GM19467 (cell line): ENCODE measurements around the gene SND1.
"Not testable (repeated sequence)": the region's sequence is repeated elsewhere in the genome, so short reads cannot be mapped to it uniquely, and the experiment has no call there.

Experiments
- ATAC-seq: cut with Tn5 transposase; IDR thresholded peaks from one replicate; pipeline ENCODE4 v1.9.1; 2021; ENCODE audit warnings: mild to moderate bottlenecking, moderate library complexity; ENCODE audit not compliant: unreplicated experiment

The SND1 gene

DNA sequence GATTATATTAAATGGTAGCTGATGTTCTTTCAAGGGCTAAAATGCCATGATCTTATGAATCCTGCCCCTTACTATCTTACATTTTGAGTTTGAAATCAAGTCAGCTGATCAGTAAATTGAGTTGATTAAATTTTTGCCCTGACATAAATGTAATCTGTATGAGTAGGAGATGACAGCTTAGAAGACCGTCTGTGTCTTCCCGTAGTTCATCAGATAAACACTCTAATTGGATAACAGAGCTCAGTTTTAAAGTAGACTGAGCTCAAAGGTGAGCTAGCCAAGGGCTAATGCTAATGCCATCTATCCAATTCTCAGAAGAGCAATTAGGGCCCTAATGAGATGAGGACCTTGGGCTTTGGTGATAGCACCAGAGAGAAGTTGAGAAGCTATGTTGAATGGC is 296.3 kb downstream of the SND1 start:
- no peak for ATAC-seq

DNA sequence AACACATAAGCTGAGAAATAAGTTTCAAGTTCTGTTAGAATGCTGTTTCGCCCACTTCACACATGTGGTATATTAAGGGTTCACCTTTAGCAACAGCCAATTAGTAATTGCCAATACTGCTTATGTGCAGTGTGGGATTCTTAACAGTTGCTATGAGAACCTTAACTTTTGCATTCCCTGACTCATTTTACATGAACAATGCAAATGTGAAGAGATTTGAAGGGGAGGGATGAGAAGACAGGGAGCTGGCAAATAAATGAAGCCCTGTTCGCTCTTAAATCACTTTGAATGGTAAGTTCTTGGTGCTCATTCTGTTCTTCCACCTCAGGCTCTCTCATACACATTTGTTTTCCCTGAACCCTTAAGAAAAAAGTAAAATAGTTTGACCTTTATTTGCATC is 296.9 kb downstream of the SND1 start:
- ATAC-seq: no peak

DNA sequence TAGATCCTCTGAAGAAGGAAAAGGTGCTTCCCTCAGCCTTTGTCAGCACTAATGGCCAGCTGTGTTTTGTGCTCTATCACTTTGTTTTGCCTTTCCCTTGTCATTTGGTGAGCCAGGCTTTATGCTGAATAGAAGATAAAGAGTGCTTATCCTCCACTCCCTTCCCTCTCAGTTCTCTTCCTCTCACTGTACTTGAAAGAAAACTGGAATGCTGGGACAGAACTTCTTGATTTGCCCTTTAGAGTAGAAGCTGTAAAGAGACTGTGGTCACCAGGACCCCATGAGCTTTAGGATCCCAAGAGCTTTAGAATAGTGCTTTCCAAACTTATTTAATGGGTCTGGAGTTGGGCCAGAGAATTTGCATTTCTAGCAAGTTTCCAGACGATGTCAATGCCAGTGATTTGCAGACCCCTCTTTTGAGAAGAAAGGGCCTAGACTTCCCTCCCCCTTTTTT is 297.8 kb downstream of the SND1 start:
- ATAC-seq: no peak

DNA sequence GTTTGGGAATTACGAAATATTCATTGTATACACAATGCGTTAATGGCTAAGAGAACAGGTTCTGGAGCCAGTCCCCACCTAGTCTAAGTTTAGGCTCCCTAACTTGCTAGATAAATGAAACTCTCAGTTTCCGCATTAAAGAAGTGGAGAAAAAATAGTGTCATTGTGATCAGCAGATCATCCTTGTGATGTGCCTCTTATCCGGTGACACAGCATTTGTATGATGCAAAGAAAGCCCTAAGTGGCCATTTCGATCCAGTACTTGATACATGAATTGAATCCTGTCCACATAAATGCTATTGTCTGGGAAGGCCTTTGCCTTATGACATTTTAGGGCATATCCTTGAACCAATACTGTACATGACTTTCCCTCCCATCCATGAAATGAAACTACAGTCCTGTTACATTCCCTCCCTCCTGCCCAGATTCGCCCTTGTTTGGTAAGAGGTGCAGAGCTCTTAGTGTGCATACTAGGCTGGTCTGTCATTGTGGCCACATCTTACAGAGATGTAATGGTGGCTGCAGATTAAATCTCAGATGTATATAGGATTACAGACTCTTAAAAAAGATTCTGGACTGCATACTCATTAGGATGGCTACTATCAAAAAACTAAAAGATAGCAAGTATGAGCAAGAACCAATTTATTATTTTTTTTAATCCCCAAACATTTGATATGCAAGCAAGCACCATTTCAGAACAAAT is 298.4 kb downstream of the SND1 start:
- no peak for ATAC-seq

DNA sequence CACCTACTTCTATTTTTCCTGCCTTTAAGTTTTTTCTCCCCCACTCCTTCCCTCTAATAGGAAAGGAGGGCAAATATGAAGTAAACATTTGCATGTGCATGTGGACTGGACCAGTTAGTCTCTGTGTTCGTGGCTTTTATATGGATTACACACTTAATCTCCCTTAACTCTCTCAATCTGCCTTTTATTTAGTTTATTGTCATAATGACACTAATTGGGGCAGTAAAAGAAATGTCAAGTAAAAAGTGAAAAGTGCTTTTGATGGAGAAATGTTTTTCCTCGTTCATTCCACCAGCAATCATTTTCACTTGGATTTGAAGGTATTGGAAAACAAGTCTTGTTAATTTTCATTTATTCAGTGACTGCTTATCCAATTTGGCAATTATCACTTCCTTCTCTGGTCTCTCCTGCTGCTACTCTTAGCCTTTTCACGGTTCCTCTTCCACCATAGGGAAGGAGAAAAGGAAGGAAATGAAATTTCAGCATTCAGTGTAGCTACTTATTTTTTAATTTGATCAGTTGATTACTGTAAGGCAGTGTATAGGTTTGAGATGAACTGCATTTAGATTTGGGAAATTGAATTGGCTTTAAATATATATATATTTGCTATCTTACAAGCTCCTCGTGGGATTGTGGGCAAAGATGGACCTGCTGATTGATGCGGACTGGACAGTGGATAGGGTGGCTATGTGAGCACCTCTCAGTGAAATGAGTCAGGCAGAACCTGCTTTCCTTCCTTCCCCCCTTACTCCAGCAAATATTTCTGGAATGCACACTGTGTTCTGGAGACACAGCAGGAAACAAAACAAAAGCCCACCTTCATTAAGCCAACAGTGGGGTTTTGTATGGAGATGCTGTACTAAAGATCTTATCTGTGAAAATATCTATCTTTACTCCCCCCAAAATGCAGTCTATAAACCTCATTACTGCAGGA is 301.7 kb downstream of the SND1 start:
- ATAC-seq: no peak

DNA sequence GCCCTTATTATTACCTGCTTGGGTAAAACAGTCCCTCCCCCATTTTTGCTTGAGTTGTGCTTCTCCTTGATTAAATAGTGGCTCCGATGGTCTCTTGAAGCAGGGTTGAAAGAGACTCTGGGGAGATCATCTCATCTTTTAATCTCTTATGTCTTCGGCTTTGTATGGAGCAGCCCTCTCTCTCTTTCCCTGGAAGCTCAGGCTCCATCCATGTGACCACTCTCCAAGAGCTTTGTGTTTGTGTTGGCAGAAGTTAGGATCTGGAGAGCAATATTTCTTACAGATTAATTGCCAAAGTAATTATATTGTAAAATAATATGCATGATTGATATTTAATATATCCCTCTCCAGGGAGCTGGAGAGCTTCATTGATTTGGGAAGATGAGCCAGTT is 302.4 kb downstream of the SND1 start:
- ATAC-seq: no peak

DNA sequence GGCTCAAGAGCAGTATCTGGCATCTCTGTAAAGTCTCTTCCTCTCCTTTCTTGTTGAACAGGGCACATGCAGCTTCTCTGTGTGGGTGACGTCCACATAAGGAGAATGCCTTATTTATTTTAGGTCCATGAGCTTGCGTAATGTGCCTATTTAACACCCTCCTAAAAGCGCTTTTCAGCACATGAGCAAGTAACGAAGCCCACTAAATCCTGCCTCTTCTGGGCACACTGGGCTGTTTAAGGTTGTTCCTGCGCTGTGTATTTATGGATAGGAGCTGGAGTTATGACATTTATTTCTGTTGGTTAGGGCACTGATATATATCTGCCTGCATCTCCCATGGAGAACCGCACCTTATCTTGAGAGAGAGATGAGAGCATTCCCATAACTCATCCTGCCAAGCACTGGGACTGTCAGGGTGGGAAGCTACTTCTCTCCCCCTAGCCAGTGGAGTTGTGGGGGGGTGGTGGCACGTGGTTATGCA is 303.1 kb downstream of the SND1 start:
- ATAC-seq: no peak

DNA sequence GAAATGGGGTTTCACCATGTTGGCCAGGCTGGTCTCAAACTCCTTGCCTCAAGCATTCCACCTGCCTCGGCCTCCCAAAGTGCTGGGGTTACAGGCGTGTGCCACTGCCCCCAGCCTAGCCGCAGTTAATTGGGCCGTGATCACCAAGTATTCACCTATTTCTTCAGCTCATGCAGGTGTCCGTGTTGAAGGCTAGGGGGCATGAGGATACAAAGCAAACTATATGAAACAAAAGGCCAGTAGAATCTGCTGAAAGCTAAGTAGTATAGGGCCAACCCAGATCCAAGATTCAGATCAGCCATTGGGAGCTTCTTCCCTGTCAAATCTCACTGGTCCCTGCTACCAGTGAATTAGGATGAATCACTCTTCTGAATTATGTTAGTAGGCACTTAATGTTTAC is 305.9 kb downstream of the SND1 start:
- no peak for ATAC-seq

DNA sequence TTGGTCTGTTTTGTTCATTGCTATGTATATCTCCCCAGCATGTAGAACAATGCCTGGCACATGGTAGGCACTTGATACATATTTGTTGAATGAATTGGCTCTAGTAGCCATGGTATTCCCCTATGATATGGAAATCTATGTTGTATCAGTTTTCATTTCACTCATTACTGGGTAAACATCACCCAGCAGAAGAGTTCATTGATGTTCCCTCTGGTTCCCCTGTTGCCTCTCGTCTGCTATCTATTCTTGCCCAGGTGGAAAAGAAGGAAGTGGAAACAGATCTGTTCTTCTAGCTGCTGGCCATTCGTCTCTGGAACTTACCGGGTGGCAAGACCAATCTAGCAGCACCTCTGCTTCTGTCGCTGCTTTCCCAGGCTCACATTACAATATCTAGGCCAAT is 307.8 kb downstream of the SND1 start:
- no peak for ATAC-seq

DNA sequence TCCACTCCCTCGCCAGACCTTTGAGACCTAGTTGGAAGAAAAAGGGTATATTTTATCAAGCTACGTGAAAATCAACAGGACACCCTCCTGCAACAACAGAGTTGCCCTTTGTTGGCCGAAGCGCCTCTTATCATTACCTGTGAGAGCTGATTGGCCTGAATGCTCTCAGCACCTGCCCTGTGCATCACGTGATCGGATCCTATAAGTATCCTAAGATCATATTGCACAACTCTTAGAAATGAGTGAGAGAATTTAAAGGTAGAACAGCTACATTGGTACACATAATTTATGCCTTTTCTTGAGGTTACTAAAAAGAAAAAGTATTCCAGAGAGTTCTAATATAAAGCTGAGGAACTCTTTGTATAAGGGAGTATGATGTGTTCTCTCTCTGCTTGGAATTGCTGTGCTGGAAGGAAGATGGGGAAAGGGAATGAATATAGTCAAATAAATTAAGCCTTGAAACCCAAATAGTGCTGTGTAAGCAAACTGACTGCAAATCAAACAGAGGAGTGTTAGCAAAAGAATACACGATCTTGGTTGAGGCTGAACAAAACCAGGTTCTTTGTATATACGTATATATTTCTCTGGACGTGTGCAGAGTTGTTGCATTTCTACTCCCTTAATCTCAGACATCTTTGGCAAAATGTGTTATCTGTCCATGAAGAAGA is 309.9 kb downstream of the SND1 start:
- ATAC-seq: no peak

DNA sequence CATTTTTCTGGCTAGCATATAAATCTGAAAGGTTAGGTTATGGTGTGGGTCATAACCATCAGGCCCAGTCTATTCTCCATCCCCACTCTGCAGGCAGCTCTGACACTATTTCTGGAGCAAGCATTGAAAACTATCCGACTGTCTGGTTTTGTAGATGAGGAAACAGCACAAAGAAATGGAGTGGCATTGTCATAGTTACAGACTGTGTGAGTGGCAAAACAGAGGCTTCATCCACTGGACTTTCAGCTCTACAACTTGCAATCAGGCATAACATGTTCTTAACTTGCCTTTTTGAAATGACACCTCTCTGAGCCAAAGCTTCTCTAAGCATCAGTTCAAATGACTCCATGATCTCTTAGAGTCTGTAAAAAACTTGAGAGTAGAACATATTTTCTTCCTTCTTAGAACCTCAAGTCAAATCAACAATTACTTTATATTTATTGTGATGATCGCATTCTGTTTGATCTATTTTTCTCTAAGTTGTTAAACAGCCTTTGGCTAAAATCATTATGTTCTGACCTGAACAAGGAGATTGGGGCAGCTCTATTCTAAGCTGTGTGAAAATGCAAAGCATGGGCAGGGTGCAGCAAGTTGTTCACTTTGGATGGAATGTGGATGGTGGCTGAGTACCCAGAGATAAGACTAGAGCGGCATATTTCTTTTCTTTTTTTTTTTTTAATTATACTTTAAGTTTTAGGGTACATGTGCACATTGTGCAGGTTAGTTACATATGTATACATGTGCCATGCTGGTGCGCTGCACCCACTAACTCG is 310.8 kb downstream of the SND1 start:
- ATAC-seq: no peak

DNA sequence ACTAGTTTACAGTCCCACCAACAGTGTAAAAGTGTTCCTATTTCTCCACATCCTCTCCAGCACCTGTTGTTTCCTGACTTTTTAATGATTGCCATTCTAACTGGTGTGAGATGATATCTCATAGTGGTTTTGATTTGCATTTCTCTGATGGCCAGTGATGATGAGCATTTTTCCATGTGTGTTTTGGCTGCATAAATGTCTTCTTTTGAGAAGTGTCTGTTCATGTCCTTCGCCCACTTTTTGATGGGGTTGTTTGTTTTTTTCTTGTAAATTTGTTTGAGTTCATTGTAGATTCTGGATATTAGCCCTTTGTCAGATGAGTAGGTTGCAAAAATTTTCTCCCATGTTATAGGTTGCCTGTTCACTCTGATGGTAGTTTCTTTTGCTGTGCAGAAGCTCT is 311.9 kb downstream of the SND1 start:
- ATAC-seq: not testable (repeated sequence)

DNA sequence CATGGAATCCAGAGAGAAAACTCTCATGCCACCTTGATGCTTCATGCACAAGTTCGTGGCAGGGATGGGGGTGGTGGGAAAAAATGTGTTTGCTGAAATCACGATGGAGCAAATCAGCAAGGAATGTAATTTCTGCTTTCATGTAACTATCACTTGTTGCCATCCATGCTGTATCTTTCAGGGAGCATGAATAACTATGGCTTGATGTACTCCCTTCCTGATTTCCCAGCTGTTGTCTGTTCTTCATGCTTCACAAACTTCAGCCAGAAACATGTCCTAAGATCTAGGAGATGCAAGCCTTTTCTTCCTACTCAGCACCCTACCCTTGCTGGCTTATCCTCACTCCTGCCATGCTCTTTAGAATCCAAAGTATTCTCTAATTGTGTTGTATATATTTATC is 315.3 kb downstream of the SND1 start:
- ATAC-seq: no peak

DNA sequence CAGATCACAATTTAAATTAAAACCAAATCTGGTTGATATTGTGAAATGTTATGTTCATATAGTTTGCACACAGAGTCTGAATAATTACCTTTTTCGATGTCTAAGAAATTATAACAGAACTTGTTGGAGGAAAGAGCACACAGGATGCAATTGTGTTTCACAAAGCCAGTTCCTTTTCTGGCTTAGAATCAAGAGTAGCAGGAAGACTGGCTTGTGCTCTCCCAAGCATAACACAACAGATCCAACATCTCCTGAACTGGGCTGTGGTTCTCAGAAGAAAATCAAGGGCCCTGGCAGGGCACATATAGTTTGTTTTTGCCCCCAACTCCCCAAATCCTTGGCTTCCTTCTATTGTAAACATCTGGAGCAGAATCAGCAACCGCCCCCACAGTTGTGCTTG is 316.6 kb downstream of the SND1 start:
- no peak for ATAC-seq

DNA sequence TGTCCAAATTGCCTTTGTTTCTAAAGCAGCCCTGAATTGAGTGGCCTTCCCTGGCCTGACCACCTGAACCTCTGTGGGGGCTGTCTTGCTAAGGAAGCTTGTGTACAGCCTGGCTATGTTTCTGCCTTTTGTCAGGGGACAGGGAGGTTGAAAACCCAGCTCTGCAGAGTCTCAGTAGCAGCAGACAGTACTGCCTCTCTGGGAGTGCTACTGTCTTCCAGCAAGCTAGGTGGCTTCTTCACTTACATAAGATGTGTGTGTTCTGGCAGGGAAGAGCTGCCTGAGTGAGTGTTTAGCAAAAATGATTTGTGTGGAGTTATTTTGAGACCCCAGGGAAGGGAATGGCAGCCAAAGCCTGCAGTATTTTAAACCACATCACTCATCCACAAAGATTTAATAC is 321.8 kb downstream of the SND1 start:
- ATAC-seq: no peak

DNA sequence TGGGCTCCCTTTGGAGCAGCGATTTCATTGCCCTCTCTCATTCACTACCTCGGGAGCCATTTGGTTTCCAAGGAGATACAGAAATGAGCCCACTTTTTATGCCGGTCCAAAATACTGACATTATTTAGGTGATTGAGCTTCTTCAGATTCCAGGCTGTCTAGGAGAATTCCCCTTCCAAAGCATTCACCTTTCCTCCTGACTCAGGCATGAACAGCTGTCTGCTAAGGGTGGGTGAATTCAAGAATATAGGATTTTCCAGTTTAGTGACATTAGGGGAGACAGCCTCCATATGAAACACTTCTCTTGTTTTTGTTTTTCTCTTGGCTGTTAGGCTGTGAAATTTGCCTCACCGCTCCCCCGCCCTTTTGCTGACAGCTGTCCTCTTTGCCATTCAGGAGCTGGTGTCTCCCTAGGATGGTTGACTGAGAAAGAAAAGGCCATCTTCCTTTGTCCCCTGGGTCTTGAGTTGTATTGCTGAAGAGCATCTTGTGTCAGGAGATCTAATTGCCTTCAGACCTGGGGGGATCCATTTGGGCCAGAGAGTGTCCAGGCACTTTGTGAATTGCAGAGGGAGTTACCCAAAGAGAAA is 322.5 kb downstream of the SND1 start:
- no peak for ATAC-seq

DNA sequence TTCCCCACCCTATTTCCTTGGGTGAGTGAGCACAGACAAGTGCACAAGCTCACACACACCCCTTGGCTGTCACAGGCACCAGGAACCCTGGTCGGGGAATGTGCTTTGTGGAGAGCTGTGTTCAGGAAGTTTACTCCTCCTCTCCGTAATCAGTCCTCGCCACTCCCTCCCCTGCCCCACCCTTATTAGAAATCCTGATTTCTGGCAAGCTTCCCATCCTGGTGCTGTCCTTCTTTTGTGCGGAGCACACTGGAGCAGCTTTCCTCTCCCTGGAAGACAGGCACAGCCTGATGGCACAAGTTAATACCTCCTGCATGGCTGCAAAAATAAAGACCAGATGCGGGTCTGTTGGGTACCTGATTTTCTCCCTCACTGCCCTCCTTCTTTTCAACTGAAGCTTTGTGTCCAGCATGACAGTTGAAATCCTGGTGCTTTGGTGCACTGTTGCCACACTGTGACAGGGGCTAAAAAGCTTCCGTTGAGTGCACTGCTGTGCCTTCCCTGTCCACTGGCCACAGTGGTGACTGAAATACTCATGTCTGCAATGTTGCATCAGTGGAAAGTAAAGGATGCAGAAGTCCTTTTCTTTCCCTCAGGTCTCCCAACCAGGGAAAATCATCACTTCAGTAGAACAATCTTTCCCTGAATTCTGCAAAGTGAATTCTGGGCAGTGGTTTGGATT is 324.2 kb downstream of the SND1 start:
- no peak for ATAC-seq

DNA sequence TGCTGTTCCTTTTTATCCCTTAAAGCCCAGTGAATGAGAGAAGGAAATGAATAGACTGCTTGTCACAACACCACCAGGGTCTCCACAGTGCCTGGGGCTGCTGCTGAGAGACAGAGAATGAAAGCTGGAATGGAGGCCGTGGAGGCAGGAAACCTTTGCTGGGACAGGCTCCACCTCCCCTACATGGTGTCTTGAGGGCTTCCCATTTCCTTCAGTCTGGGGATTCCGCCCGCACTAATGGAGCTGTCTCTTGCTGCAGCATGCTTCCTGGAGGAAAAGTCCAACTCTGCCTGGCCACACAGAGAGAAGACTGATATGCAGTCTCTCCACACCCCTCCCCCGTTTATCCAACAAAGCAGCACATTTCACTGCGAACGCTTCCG is 324.7 kb downstream of the SND1 start:
- ATAC-seq: no peak

DNA sequence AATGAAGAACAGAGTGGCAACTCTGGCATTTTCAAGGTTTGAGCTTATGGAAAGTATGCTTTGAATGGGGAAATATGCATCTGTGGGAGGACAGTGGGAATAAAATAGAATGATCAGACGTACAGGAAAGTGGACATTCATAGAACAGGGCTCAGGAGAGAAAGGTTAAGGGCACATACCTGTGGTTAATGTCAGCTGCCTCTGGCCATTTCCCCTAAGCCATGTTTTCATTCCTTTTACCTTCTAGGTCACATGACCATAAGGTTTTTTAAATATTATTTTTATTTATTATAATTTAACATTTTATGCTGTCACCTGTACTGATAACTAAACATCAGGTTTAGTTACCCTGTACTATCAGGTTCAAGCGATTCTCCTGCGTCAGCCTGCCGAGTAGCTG is 326.4 kb downstream of the SND1 start:
- no peak for ATAC-seq
